Suppressor macrophage treated with lipopolysaccharide for 1 hour (primary cell): ENCODE measurements around the gene RETN.

Source experiments
- DNase-seq, 3 donors: peaks; one replicate each; pipeline ENCODE4 v3.0.0-alpha.2; 2020 to 2022

The RETN gene

DNA sequence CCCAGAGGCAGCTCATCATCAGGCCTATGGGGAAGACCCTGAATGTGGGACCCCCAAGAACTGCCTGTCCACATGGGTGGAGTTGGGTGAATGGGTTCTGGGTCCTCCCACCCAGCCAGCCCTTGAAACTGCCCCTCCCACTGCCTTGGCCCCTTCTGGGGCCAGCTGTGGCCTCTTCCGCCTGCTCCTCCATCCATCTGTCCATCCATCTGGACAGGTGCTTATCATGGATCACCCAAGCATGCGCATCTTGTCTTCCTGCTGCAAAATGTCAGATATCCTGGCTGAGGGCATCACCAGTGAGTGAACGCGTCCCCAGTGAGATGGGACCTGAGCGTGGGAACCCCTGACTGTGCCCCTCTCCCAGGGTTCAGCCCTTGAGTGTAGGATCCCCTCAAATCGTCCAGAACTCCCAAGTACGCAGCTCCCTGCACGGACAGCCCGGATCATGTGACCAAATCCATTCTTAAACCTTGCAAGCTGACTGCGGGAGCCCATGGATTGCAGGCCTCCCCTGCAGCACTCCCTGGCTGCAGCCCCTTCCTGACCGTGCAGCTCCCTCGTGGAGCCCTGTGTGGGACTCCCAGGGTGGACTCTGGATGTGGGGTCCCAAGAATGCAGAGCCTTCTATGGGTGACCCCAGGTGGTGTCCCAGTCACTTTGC lies 29.9 kb upstream of the RETN start:
- DNase-seq, result no peak

DNA sequence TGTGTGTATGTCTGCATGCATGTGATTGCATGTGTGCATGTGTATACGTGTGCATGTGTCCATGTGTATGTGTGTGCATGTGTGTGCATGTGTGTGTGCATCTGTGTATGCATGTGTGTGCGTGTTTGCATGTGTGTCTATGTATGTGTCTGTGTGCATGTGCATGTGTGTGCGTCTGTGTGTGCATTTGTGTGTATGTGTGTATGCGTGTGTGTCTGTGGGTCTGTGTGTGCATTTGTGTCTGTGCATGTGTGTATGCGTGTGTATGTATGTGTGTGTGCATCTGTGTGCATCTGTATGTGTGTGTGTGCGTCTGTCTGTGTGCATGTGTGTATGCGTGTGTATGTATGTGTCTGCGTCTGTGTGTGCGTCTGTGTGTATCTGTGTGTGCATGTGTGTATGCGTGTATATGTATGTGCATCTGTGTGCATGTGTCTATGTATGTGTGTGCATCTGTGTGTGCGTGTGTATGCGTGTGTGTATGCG lies 28.9 kb upstream of the RETN start:
- DNase-seq, result no peak

DNA sequence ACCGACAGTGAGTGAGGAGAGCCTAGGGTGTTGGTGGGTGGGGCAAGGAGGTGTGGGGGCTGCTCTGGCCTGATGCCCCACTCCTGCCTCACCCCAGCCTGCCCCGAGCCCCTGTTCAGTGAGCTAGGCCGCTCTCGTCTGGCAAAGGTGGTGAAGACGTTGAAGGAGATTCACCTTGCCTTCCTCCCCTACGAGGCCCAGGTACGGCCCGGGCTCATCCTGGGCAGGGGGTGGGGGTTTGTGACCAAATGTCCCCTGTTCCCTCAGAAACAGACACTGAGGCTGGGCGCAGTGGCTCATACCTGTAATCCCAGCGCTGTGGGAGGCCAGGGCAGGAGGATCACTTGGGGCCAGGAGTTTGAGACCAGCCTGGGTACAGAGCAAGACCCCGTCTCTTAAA lies 28.0 kb upstream of the RETN start:
- DNase-seq, result no peak

DNA sequence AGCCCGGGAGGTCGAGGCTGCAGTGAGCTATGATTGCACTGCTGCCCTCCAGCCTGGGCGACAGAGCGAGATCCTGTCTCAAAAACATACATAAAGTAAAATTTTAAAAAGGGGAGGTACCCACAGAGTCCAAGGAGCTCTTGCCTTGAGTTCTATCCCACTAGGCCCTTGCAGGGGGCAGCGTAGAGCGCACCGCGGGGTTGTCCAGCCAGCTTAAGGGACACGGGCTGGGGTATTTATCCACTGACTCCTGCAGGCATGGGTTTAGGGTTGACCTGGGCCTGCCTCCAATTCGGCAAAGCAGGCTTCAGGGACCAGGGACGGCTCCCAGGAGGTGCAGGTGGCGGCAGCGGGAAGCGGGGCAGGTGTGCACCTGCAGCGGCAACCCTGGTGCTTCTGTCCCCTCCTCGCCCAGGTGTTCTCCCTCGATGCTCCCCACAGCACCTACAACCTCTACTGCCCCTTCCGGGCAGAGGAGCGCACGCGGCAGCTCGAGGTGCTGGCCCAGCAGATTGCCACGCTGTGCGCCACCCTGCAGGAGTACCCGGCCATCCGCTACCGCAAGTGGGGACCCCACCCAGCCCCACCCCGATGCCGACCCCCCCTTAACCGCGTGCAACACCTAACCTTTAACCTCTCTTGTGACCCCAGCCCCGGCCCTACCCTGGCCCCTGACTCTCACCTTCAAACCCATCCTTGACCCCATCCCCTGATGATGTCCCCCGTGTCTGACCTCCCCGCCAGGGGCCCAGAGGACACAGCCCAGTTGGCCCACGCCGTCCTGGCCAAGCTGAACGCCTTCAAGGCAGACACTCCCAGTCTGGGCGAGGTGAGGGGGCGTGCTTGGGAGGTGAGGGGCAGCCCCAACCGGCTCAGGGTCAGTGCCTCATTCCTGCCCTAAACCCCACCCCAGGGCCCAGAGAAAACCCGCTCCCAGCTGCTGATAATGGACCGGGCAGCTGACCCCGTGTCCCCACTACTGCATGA lies 27.3 kb upstream of the RETN start:
- DNase-seq, result no peak

DNA sequence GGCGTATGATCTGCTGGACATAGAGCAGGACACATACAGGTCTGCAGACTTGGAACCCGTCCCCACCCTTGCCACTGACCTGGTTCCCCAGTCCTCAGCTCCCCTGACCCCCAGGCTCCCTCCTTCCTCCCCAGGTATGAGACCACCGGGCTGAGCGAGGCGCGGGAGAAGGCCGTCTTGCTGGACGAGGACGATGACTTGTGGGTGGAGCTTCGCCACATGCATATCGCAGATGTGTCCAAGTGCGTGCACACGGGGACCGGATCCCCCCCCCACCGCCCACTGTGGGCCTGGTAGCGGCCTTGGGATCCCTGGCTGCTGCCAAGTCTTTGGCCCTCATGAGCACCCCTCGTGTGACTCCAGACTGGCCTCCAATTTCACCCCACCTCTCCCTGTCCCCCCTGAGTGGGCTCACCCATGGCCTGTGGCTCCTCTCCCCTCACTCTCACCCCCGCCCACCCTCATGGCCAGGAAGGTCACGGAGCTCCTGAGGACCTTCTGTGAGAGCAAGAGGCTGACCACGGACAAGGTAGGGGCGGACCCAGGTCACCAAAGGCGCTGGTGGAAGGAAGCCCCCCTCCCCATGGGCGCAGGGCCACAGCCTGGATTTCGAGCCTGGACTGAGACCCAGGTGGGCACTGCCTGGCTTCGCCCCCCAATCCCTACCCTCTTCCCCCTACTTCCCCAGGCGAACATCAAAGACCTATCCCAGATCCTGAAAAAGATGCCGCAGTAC lies 26.4 kb upstream of the RETN start:
- DNase-seq, result no peak

DNA sequence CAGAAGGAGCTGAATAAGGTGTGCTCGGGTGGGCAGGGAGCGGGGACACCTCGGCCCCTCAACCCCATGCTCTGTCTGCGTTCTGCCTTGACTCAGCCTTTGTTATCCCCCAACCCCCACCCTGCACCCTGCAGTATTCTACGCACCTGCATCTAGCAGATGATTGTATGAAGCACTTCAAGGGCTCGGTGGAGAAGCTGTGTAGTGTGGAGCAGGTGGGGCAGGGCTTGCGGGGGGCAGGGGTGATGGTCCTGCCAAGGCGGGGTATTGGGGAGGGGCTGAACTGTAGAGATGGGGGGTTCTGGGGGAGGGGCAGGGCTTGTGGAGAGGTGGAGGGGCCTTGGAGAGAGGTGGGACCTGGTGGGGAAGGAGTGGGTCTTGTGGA lies 25.8 kb upstream of the RETN start:
- no peak for DNase-seq

DNA sequence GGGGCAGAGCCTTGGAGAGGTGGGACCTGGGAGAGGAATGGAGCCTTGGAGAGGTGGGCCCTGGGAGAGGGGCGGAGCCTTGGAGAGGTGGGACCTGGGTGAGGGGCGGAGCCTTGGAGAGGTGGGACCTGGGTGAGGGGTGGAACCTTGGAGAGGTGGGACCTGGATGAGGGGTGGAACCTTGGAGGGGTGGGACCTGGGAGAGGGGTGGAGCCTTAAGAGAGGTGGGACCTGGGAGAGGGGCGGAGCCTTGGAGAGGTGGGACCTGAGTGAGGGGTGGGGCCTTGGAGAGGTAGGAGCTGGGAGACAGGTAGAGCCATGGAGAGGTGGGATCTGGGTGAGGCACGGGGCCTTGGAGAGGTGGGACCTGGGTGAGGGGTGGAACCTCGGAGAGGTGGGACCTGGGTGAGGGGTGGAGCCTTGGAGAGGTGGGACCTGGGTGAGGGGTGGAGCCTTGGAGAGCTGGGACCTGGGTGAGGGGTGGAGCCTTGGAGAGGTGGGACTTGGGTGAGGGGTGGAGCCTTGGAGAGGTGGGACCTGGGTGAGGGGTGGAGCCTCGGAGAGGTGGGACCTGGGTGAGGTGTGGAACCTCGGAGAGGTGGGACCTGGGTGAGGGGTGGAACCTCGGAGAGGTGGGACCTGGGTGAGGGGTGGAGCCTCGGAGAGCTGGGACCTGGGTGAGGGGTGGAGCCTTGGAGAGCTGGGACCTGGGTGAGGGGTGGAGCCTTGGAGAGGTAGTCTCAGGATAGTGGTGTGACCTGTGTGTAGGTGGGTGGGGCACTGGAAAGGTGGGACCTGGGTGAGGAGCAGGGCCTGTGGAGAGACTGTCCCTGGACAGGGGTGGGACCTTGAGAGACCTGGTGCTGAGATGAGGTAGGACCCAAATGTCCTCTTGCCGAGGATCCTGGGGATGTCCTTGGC lies 25.0 kb upstream of the RETN start:
- DNase-seq, result peak; percentile 43 to 66 (median 43)

DNA sequence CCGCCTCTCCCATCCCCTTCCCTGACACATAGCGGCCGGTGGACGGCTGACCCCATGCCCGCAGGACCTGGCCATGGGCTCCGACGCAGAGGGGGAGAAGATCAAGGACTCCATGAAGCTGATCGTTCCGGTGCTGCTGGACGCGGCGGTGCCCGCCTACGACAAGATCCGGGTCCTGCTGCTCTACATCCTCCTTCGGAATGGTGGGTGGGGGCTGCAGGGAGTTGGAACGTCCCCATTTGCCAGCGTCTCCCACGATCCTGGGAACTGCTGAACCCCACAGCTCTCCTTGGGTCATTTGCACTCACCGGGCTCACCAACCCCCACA lies 24.3 kb upstream of the RETN start:
- no peak for DNase-seq

DNA sequence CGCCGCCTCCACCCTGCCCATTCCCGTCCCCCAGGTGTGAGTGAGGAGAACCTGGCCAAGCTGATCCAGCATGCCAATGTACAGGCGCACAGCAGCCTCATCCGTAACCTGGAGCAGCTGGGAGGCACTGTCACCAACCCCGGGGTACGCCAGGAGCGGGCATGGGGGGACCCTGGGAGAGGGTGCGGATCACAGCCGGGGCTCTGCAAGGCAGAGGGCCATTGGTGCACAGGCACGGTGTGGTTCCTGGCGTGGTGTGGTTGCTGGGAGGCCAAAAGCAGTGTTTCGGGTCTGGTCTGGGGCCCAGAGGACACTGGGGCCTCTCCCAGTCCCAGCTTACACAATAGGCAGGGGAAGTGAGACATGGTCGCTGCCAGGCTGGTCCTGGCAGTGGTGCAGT lies 23.7 kb upstream of the RETN start:
- peak; percentile 29 to 48 (median 45) for DNase-seq

DNA sequence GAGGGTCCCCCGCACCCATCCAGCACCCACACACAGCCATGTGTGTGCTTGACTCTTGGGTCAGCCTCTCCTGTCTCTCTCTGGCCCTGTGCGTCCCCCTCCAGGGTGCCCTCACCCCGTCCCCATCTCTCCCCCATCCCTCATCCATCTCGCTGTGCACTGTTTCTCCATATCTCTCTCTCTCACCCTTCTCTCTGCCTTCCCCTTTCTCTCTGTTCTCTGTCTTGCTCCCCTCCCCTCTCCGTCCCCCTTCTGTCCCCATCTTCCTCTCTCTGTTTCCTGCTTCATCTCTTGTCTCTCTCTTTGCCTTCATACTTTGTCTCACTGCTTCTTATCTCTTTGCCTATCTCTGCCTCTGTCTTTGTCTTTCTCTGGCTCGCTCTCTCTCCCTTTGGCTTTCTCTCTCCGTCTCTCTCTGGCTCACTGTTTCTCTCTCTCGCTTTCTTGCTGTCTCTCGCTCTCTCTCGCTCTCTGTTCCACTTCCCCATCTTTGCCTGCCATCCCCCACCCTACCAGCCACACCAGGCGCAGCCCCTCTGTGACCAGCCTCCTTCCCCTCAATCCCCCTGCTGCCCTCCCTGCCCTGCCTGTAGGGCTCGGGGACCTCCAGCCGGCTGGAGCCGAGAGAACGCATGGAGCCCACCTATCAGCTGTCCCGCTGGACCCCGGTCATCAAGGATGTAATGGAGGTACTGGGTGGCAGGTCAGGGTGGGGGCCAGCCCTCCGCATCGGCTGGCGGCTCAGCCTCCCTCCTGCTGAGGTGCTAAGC lies 23.0 kb upstream of the RETN start:
- no peak for DNase-seq

DNA sequence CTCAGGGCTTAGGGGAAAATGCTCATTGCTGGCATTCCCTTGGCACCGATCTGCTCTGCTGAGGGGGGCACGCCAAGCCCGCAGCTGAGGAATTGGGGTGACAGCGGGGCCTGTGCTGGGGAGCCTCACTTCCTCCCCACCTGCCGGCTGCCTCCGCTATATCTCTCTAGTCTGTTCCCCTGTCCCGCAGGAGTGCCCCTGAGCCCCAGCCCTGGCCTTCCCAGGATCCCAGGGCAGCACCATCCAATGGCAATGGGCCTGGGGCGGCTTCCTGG lies 22.5 kb upstream of the RETN start:
- DNase-seq, result no peak

DNA sequence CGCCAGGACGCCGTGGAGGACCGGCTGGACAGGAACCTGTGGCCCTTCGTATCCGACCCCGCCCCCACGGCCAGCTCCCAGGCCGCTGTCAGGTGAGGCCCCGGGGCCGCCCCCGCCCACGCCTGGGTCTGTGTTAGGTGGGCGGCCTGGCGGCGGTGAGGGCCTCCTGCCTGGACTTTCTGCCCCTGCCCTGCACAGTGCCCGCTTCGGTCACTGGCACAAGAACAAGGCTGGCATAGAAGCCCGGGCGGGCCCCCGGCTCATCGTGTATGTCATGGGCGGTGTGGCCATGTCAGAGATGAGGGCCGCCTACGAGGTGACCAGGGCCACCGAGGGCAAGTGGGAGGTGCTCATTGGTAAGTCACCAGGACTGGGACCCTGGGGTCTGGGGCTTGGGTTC lies 21.7 kb upstream of the RETN start:
- no peak for DNase-seq

DNA sequence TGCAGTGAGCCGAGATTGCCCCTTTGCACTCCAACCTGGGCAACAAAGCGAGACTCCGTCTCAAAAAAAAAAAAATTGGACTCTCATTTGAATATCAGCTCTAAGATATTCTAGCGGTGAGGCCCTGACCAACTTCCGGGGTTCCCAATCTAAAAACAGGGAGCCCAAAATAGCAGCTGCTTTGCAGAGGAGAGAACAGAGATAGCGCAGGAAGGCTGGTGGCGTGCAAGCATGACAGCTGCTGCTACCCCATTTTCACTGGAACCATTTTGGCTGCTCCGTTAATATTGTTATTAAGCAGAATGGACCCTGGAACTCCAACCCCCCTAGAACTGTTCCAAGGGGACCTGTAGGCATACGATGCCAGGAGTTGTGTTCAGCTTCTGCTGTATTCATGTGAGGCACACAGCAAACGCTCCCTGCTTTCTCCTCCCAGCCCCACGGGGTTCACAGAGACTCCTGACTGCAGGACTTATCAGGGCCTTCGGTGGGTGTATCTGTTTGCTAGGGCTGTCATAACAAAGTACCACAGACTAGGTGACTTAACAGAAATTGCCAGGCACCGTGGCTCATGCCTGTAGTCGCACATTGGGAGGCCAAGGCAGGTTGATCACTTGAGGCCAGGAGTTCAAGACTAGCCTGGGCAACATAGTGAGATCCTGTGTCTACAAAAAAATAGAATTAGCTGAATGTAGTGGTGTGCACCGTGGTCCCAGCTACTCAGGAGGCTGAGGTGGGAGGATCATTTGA lies 20.4 kb upstream of the RETN start:
- no peak for DNase-seq

DNA sequence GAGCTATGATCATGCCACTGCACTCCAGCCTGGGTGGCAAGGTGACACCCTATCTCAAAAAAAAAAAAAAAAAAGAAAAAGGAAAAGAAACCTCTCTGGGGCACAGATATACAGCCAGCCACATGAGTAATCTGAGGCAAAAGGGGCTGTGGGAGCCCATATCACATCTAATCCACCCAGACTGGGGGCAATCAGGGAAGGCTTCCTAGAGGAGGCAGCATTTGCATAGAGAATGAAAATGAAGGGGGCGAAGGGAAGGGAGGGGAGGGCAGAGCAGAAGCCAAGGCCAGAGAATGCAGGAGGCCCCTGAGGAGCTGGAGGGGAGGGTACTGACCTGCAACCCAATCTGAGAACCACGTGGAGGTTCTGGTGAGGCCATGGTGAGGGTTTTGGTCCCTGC lies 18.7 kb upstream of the RETN start:
- DNase-seq, result no peak

DNA sequence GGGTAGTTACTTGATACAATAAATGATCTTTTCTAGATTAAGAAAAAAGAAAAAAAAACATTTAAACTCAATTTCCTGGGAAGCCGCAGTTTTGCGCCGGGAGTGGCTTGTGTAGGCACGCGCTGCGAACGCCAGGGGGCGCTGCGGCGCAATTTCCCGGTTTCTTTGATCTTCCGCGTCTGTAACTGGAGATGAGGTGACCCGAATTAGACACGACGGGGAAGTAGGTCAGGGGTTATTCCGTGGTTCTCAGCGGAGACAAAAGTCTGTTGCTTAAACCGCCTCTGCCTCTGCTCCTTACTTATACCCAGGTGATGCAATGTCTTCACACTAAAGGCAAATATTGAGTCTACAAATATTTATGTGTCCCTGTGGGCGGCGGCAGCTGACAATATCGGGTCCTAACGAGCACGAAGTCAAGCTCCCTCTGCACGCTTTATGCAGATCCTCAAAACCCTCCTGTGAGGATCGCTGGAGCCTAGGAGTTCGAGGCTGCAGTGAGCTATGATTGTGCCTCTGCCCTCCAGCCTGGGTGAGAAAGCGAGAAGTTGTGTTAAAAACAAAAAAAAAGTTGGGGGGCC lies 16.7 kb upstream of the RETN start:
- DNase-seq, result peak; percentile 94 to 96 (median 95)

DNA sequence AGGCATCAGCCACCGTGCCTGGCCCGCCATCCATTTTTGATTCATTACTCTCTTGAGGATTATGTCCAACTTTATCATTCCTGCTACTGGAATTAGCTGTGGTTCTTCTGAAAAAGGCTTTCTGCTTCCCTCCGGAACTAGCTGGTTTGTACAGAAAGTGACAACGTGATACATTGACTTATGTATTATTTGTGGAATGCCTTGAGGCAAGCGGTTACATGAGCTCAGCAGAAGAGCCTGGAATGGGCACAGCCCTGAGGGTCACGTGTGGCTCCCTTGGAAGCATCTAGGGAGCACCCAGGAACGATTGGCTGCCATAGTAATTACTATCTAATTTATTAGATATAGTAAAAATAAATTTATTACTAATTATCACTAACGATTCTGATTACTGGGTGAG lies 14.4 kb upstream of the RETN start:
- DNase-seq, result no peak

DNA sequence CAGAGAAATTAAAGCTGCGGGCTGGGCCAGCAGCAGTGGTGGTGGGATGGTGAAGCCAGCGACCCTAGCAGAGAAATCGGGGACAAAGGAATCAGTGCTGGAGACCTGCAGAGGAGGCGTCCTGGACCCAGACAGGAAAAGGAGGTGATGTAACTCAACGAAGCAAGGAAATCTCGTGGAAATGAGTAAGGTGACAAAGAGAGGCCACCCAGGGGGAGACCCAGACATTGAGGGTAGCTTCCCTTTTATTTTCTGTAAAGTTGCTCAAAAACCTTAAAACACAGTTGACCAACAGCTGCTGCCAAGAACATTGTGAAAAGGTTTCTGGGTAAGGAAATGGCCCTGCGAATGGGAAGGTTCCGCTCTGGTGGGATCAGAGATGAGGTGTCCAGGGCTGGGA lies 13.3 kb upstream of the RETN start:
- DNase-seq, result peak; percentile 84 to 93 (median 90)

DNA sequence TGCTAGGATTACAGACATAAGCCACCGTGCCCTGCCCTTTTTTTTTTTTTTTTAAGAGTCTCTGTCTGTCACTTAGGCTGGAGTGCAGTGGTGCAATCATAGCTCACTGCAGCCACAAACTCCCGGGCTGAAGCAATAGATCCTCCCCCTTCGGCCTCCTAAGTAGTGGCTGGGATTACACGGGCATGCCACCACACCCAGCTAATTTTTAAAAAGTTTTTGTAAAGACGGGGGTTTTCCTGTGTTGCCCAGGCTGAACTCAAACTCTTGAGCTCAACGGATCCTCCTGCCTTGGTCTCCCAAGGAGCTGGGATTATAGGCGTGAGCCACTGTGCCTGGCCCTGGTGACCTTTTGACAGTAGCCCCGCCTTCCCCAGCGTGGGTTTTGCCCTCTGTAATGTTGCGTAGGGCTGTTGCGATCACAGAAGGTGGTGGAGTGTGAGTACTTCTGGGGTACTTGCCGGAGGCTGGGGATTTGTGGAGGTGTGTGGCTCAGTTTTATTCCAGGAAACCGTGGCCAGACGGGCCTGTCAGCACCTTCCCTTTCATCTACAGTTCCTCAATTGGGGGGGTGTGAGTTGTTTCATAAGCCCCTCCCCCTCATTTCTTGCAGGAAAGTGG lies 11.6 kb upstream of the RETN start:
- peak; percentile 91 to 95 (median 95) for DNase-seq

DNA sequence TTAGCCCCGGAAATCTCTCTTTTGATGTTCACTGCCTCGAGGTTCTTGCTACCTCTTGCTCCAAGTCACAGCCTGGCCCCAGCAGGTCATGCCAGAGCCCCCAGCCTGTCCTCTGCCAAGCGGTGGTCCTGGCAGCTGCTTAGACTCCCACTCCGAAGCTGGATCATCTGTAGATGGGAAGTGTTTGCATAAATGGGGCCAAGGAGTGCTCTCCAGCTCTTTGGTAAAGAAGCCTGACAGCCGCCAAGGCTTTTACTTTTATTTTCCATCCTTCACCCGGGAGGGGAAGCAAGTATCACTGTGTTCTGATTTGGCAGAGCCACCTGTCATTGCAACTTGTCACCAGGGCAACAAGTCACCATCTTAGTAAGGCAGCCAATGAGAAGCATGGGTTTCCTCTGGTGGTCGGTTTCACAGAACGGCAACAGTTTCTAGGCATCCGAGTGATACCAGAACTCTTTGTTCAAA lies 10.6 kb upstream of the RETN start:
- DNase-seq, result peak; percentile 36 to 68 (median 59)
